Activated T-cell treated with anti-CD3 and anti-CD28 coated beads, Interleukin-2, amount 50 U/mL, for 72 hours (primary cell): ENCODE results near the gene CDKN2B-AS1. TPM values are rescaled to one million over a fixed set of nuclear protein-coding genes. Genes with fewer than 3 reads are reported as not detected.
A peak's percentile ranks its signal among the peaks of the same experiment; 100 is the strongest.

Source experiments
- ATAC-seq, 2 donors: fragments of 150-1000 bp; cut with Tn5 transposase; replicated peaks in 1 of 2; 2 replicates each; pipeline ENCODE4 v1.10.0; 2021; ENCODE audit warnings: moderate library complexity in 2 of 2, mild to moderate bottlenecking in 1 of 2
- DNase-seq, 2 donors: peaks; one replicate each; pipeline ENCODE4 v3.0.0; 2021 to 2022; ENCODE audit warnings: mixed read lengths in 1 of 2
- H3K27ac Mint-ChIP-seq: one replicate; pipeline ENCODE4 v1.8.0; 2022; ENCODE audit warnings: mild to moderate bottlenecking, moderate library complexity, mixed read lengths
- H3K27me3 Mint-ChIP-seq: one replicate; pipeline ENCODE4 v1.8.0; 2022; ENCODE audit warnings: low read depth, mixed read lengths
- H3K36me3 Mint-ChIP-seq, 2 donors: one replicate each; pipeline ENCODE4 v1.8.0; 2022; ENCODE audit warnings: mixed read lengths in 2 of 2, mild to moderate bottlenecking in 1 of 2; ENCODE audit not compliant: insufficient read depth in 2 of 2
- H3K4me1 Mint-ChIP-seq: one replicate; pipeline ENCODE4 v1.8.0; 2022; ENCODE audit warnings: low read depth, mixed read lengths
- H3K4me3 Mint-ChIP-seq, 2 donors: one replicate each; pipeline ENCODE4 v1.8.0; 2022; ENCODE audit warnings: mild to moderate bottlenecking in 2 of 2, mixed read lengths in 2 of 2, moderate library complexity in 2 of 2
- H3K9me3 Mint-ChIP-seq, 2 donors: one replicate each; pipeline ENCODE4 v1.8.0; 2022; ENCODE audit warnings: mixed read lengths in 2 of 2
- total RNA-seq, 2 donors: library from RNA; stranded (reverse); gene quantifications; one replicate each; pipeline ENCODE4 v1.2.3, GENCODE V29; 2022

The CDKN2B-AS1 gene
- total RNA-seq, 2 donors from 2014 or later, result 0.70 to 1.0 TPM

- no peak overlapping the region for H3K4me3 Mint-ChIP-seq
- peaks cover 13% of the 10 kb centered on the region for H3K4me1 Mint-ChIP-seq
- no peaks in the 10 kb centered on the region for H3K36me3 Mint-ChIP-seq
- H3K27ac Mint-ChIP-seq, result no peak overlapping the region
- no peak for ATAC-seq
- H3K27me3 Mint-ChIP-seq, result peaks cover 74% of the 10 kb centered on the region
- no peak for DNase-seq
- H3K9me3 Mint-ChIP-seq, result no peaks in the 10 kb centered on the region
Measured at GRCh38 chr9:21988056-21988990, 6.3 kb upstream of the CDKN2B-AS1 start.

- DNase-seq (no peak), ATAC-seq (no peak)
- no peaks in the 10 kb centered on the region for H3K9me3 Mint-ChIP-seq
- peaks cover 68% of the 10 kb centered on the region for H3K27me3 Mint-ChIP-seq
- H3K36me3 Mint-ChIP-seq, result no peaks in the 10 kb centered on the region
- peak overlapping the region in 1 of 2 donors; percentile 13 for H3K4me3 Mint-ChIP-seq
- H3K27ac Mint-ChIP-seq, result no peak overlapping the region
- H3K4me1 Mint-ChIP-seq, result peaks cover 21% of the 10 kb centered on the region
Measured at GRCh38 chr9:21989440-21990189, 5.0 kb upstream of the CDKN2B-AS1 start.

GRCh38 chr9:21991072-21991959 lies 3.3 kb upstream of the CDKN2B-AS1 start:
- no peak for ATAC-seq
- H3K36me3 Mint-ChIP-seq, result peaks cover 0 to 1% of the 10 kb centered on the region in 2 donors
- peaks cover 24% of the 10 kb centered on the region for H3K4me1 Mint-ChIP-seq
- no peak overlapping the region for H3K4me3 Mint-ChIP-seq
- no peaks in the 10 kb centered on the region for H3K9me3 Mint-ChIP-seq
- peaks cover 69% of the 10 kb centered on the region for H3K27me3 Mint-ChIP-seq
- no peak overlapping the region for H3K27ac Mint-ChIP-seq
- no peak for DNase-seq

DNA sequence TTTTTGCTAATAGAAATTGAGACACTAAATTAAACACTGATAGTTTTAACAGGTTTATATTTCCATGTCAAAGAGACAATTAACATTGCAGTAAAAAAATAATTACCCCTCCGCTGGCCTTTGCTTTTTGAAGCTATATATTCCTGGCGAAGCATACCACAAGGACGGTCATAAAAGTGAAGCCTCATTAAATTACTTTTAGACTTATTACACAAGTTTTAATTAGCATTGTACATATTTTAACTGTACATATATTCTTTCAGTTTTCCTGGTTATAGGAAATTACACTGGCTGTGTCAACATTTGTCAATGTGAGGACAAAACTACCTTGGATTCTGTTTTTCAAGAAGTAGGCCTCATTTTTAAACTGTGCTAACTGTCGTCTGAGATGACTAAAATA lies 1.6 kb upstream of the CDKN2B-AS1 start:
- Mint-ChIP-seq H3K27ac (no peak overlapping the region), H3K27me3 (peaks cover 69% of the 10 kb centered on the region), H3K4me1 (peaks cover 27% of the 10 kb centered on the region), H3K4me3 (peak overlapping the region; percentile 84 to 100), H3K9me3 (no peaks in the 10 kb centered on the region), H3K36me3 (peaks cover 0 to 2% of the 10 kb centered on the region in 2 donors)
- no peak for DNase-seq
- ATAC-seq, result no peak

GRCh38 chr9:21993893-21994555 lies 567 bp upstream of the CDKN2B-AS1 start, which contains the start of gene CDKN2A:
CDKN2A (minus strand) TSS chr9:21994392.
- H3K27me3 Mint-ChIP-seq, result peaks cover 69% of the 10 kb centered on the region
- peak; percentile 66 to 67 for DNase-seq

GRCh38 chr9:21995006-21995665 lies 545 bp downstream of the CDKN2B-AS1 start:
- peaks cover 0 to 2% of the 10 kb centered on the region in 2 donors for H3K36me3 Mint-ChIP-seq
- peak; percentile 79 to 80 for DNase-seq
- peak; percentile 83 to 84 for ATAC-seq
- peak overlapping the region; percentile 98 for H3K27ac Mint-ChIP-seq
- H3K4me3 Mint-ChIP-seq, result peak overlapping the region; percentile 84 to 100
- H3K27me3 Mint-ChIP-seq, result peaks cover 66% of the 10 kb centered on the region
- H3K4me1 Mint-ChIP-seq, result peaks cover 15% of the 10 kb centered on the region
- H3K9me3 Mint-ChIP-seq, result no peaks in the 10 kb centered on the region

More at GRCh38 chr9:21993893-21994555, 567 bp upstream of the CDKN2B-AS1 start, which contains the start of gene CDKN2A:
- Mint-ChIP-seq H3K4me3 (peak within 1 kb of the TSS; percentile 84 to 100), H3K27ac (peak within 1 kb of the TSS; percentile 98), H3K4me1 (peaks cover 21% of the 10 kb centered on the region), H3K36me3 (peaks cover 0 to 2% of the 10 kb centered on the region in 2 donors), H3K9me3 (no peaks in the 10 kb centered on the region)
- ATAC-seq, result peak; percentile 67 to 69

- Mint-ChIP-seq H3K36me3 (peaks cover 0 to 2% of the 10 kb centered on the region in 2 donors), H3K27ac (peak overlapping the region; percentile 57), H3K4me1 (peaks cover 15% of the 10 kb centered on the region), H3K27me3 (peaks cover 62% of the 10 kb centered on the region), H3K9me3 (no peaks in the 10 kb centered on the region), H3K4me3 (peak overlapping the region; percentile 84 to 100)
- ATAC-seq (peak; percentile 12 to 27), DNase-seq (peak in 1 of 2 donors; percentile 22)
Measured at GRCh38 chr9:21995666-21996398, 1.2 kb downstream of the CDKN2B-AS1 start.

DNA sequence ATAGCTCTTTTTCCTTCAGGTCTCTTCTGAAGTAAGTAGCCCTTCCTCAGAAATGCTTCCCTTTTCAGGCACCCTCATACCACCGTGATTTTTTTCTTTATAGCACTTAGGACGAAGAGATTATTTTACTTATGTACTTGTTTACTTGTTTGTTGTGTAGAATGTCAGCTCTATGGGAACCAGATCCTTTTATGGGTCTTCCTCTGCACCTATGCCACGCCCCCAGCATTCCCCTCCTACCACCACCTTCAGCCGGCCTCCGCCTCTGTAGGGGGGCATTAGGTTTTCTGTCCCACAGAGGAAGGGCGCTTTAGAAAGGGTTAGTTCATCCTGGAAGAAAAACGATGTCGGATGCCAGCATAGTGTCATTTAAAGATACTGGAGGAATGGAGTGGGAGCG lies 1.8 kb downstream of the CDKN2B-AS1 start:
- Mint-ChIP-seq H3K36me3 (peaks cover 0 to 2% of the 10 kb centered on the region in 2 donors), H3K27me3 (peaks cover 63% of the 10 kb centered on the region), H3K4me1 (peaks cover 15% of the 10 kb centered on the region), H3K4me3 (peak overlapping the region; percentile 84 to 100), H3K9me3 (no peaks in the 10 kb centered on the region), H3K27ac (no peak overlapping the region)
- DNase-seq, result no peak
- no peak for ATAC-seq

DNA sequence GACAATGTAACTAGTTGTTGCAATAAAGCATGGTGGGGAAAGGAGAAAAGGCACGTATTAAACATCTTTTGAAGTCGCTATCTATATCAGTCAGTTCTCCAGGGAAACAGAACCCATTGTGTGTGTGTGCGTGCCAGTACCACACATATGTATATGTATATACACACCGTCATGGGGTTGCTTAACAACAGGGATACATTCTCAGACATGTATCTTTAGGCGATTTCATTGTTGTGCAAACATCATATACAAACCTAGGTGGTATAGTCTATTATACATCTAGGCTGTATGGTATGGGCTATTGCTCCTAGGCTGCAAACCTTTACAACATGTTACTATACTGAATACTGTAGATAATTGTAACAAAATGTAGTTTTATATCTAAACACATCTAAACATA lies 2.3 kb downstream of the CDKN2B-AS1 start:
- DNase-seq, result no peak
- H3K36me3 Mint-ChIP-seq, result peaks cover 0 to 2% of the 10 kb centered on the region in 2 donors
- peak overlapping the region; percentile 84 to 100 for H3K4me3 Mint-ChIP-seq
- no peak overlapping the region for H3K27ac Mint-ChIP-seq
- H3K9me3 Mint-ChIP-seq, result no peaks in the 10 kb centered on the region
- H3K4me1 Mint-ChIP-seq, result peaks cover 15% of the 10 kb centered on the region
- ATAC-seq, result no peak
- H3K27me3 Mint-ChIP-seq, result peaks cover 63% of the 10 kb centered on the region

- Mint-ChIP-seq H3K27ac (no peak overlapping the region), H3K4me3 (no peak overlapping the region), H3K9me3 (no peaks in the 10 kb centered on the region), H3K4me1 (peaks cover 15% of the 10 kb centered on the region), H3K27me3 (peaks cover 63% of the 10 kb centered on the region), H3K36me3 (peaks cover 0 to 2% of the 10 kb centered on the region in 2 donors)
- ATAC-seq (no peak), DNase-seq (no peak)
Measured at GRCh38 chr9:21997480-21997879, 2.9 kb downstream of the CDKN2B-AS1 start.

DNA sequence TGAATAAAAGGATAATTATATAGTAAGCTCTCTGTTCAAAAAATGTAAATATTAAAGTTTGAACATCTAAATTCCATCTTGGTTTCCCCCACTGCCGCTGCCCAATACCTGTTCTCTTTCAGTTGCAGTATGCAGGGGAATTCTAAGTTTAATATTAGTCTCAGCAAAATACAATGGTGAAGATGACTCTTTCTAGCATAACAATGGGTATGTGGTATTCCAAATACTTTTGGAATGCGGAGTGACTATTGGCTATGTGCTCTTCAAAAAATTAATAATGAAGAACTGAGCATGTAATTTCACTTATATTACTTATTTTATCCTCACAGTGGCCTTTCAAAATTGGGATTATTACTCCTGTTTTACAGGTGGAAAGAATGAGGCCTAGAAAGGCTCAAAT lies 3.4 kb downstream of the CDKN2B-AS1 start:
- no peak for DNase-seq
- H3K4me1 Mint-ChIP-seq, result peaks cover 15% of the 10 kb centered on the region
- H3K27ac Mint-ChIP-seq, result no peak overlapping the region
- no peak overlapping the region for H3K4me3 Mint-ChIP-seq
- peaks cover 0 to 2% of the 10 kb centered on the region in 2 donors for H3K36me3 Mint-ChIP-seq
- H3K27me3 Mint-ChIP-seq, result peaks cover 68% of the 10 kb centered on the region
- ATAC-seq, result no peak
- no peaks in the 10 kb centered on the region for H3K9me3 Mint-ChIP-seq
